ENCODE results near the gene RPL22L1. TPM values are rescaled to one million over a fixed set of nuclear protein-coding genes. Genes with fewer than 3 reads are reported as not detected.

RPL22L1 gene
- total and polyA plus RNA-seq, 2 donors (not counting 1 experiment from before 2014, with no cell fraction given), result 46.1 to 147 TPM

DNA sequence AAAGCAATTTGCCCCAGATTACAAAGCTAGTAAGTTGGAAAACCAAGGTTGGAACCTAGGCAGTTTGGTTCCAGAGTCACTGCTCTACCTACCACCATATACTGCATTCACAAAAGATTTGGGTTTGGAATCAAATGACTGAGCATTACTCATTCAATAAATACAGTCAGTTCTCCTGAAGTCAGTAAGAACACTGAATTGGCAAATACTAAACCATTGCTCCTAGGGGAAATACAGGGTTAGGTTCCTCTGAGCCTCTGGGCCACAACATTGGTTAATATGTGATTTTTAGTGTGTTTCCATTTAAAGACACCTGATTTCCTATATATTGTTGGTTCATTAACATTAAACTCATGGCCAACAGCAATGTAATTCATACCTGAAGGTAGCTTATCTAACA is 40.5 kb upstream of the RPL22L1 start:
- CTCF ChIA-PET, result interaction anchor here (1.1 kb wide), 1 partner anchor 13 kb away, joined by 3 read pairs; no protein-coding TSS in a partner anchor
- no peak overlapping the region for H3K27ac Mint-ChIP-seq

More for the DNA sequence above, 40.5 kb upstream of the RPL22L1 start:
- Histone ChIP-seq H3K9ac (ENCODE audit: low read length) (no peak overlapping the region), H4K20me1 (ENCODE audit: control insufficient read depth, insufficient read depth, low read length, poor library complexity, severe bottlenecking) (no peaks in the 10 kb centered on the region), H3K4me1 (ENCODE audit: control insufficient read depth in 2 of 2, insufficient read depth in 2 of 2, low read length in 2 of 2) (peaks cover 13 to 16% of the 10 kb centered on the region in 2 donors), H3K79me2 (ENCODE audit: control insufficient read depth, insufficient read depth, low read length) (no peaks in the 10 kb centered on the region), H3K36me3 (replicated peaks in 1 of 2; ENCODE audit: control extremely low read depth in 1 of 2, control insufficient read depth in 1 of 2, extremely low read depth in 1 of 2, insufficient read depth in 2 of 2, low read length in 1 of 2) (no peaks in the 10 kb centered on the region), H2AFZ (ENCODE audit: insufficient read depth, low read depth, low read length, poor library complexity, severe bottlenecking) (no peak overlapping the region), H3K9me3 (ENCODE audit: control extremely low read depth in 1 of 3, control insufficient read depth in 2 of 3, insufficient read depth in 1 of 3, low read length in 2 of 3) (peaks cover 0 to 19% (median 17%) of the 10 kb centered on the region in 3 donors), H3K27ac (ENCODE audit: low read length in 2 of 2) (no peak overlapping the region), H3K27me3 (replicated peaks in 1 of 4; ENCODE audit: control extremely low read depth in 1 of 4, control insufficient read depth in 3 of 4, insufficient read depth in 4 of 4, low read length in 3 of 4) (no peaks in the 10 kb centered on the region), H3K4me3 (ENCODE audit: control extremely low read depth in 1 of 5, extremely low read depth in 1 of 5, insufficient read depth in 1 of 5, low read depth in 2 of 5, low read length in 4 of 5) (no peak overlapping the region), H3K4me2 (replicated peaks; ENCODE audit: low read depth, low read length, poor library complexity, severe bottlenecking) (no peak overlapping the region)
- H3K4me1 Mint-ChIP-seq, result peaks cover 22% of the 10 kb centered on the region
- no peak overlapping the region for H3K4me3 Mint-ChIP-seq
- peaks cover 14% of the 10 kb centered on the region for H3K9me3 Mint-ChIP-seq (ENCODE audit: insufficient read depth)
- TF ChIP-seq EZH2 (IDR thresholded peaks at IDR 0.05; ENCODE audit: borderline replicate concordance, insufficient read depth, low read depth, low read length, poor library complexity, severe bottlenecking), result no peak
- no peak for TF ChIP-seq CTCF (IDR thresholded peaks at IDR 0.05)
- POLR2A ChIA-PET, result no interaction called here
- intact Hi-C loops (cut with micrococcal nuclease), result loop anchor here (5.0 kb wide), 1 partner anchor 552 kb away; the partner anchor contains the start of gene TNIK
- no peaks in the 10 kb centered on the region for H3K27me3 Mint-ChIP-seq
- peak; percentile 8 for DNase-seq
- ATAC-seq (ENCODE audit: low read depth), result no peak
